IMR-90 (cell line): ENCODE measurements around the gene C2orf80. TPM values are rescaled to one million over a fixed set of nuclear protein-coding genes. Genes with fewer than 3 reads are reported as not detected.

Experiments used
- ATAC-seq: fragments of 200-7000 bp; cut with Tn5 transposase; 2 replicates; pipeline ENCODE4 v1.9.1; 2020; ENCODE audit warnings: low read depth, mild to moderate bottlenecking, moderate library complexity
- BruUV-seq: library from RNA; stranded (reverse); fragments of 400-500 nt; replicated peaks from 2 replicates; lab custom pipeline; 2021; lab: Mats Ljungman, UMichigan
- CTCF ChIA-PET: fragments of 300-600 bp; formaldehyde crosslinking; extraction: SDS; loops from one replicate; lab custom pipeline; 2021; ENCODE audit warnings: antibody characterized with exemption; lab: Yijun Ruan, JAX
- POLR2A ChIA-PET: fragments of 300-600 bp; sonication (Branson Sonifier 250); formaldehyde crosslinking; loops from one replicate; lab custom pipeline; 2022; ENCODE audit warnings: antibody characterized with exemption; ENCODE audit not compliant: unreplicated experiment; lab: Charles Lee
- DNase-seq: peaks from one replicate; pipeline ENCODE4 v3.0.0; 2013
- H2AFZ ChIP-seq: replicated peaks from 2 replicates; pipeline ENCODE3; 2013; ENCODE audit warnings: low read length, mild to moderate bottlenecking; ENCODE audit not compliant: poor library complexity
- H2AK5ac ChIP-seq: 2 replicates; pipeline ENCODE4 v1.6.1; 2013; ENCODE audit warnings: low read depth, low read length, inconsistent platforms
- H2AK9ac ChIP-seq: replicated peaks from 2 replicates; pipeline ENCODE3; 2013; ENCODE audit warnings: mild to moderate bottlenecking, low read depth, low read length, moderate library complexity; ENCODE audit not compliant: poor library complexity
- H2BK120ac ChIP-seq: 2 replicates; pipeline ENCODE4 v1.6.1; 2013; ENCODE audit warnings: low read depth, low read length, inconsistent platforms
- H2BK15ac ChIP-seq: 3 replicates; pipeline ENCODE4 v1.6.1; 2013; ENCODE audit warnings: low read depth, low read length, inconsistent platforms
- H2BK20ac ChIP-seq: 2 replicates; pipeline ENCODE4 v1.6.1; 2013; ENCODE audit warnings: low read depth, mild to moderate bottlenecking, inconsistent platforms, low read length, moderate library complexity
- H2BK5ac ChIP-seq: 2 replicates; pipeline ENCODE4 v1.6.1; 2013; ENCODE audit warnings: mild to moderate bottlenecking, low read depth, low read length, inconsistent platforms; ENCODE audit not compliant: poor library complexity, severe bottlenecking
- H3K14ac ChIP-seq: replicated peaks from 2 replicates; pipeline ENCODE4 v1.6.1; 2013; ENCODE audit warnings: low read depth, low read length, inconsistent platforms
- H3K18ac ChIP-seq: 2 replicates; pipeline ENCODE4 v1.6.1; 2013; ENCODE audit warnings: low read depth, low read length, control low read depth
- H3K23ac ChIP-seq: 2 replicates; pipeline ENCODE4 v1.6.1; 2013; ENCODE audit warnings: low read depth, low read length, inconsistent platforms
- H3K27ac ChIP-seq: 2 replicates; pipeline ENCODE4 v1.5.1; 2013; ENCODE audit warnings: mild to moderate bottlenecking, control low read depth, low read length; ENCODE audit not compliant: insufficient read depth
- H3K27me3 ChIP-seq: 2 replicates; pipeline ENCODE4 v1.6.1; 2013; ENCODE audit warnings: low read length; ENCODE audit not compliant: control insufficient read depth, insufficient read depth
- H3K36me3 ChIP-seq: 2 replicates; pipeline ENCODE4 v1.6.1; 2013; ENCODE audit warnings: low read length, mixed read lengths; ENCODE audit not compliant: control insufficient read depth, insufficient read depth
- H3K4ac ChIP-seq: 2 replicates; pipeline ENCODE4 v1.6.1; 2013; ENCODE audit warnings: low read depth, low read length, inconsistent platforms
- H3K4me1 ChIP-seq: 2 replicates; pipeline ENCODE4 v1.6.1; 2013; ENCODE audit warnings: low read length, mixed read lengths; ENCODE audit not compliant: control insufficient read depth, insufficient read depth
- H3K4me2 ChIP-seq: 2 replicates; pipeline ENCODE4 v1.6.1; 2013; ENCODE audit warnings: low read depth, mild to moderate bottlenecking, control low read depth, low read length, moderate library complexity
- H3K4me3 ChIP-seq: 2 replicates; pipeline ENCODE4 v1.5.1; 2013; ENCODE audit warnings: low read depth, mild to moderate bottlenecking, control low read depth, low read length, moderate library complexity; ENCODE audit not compliant: insufficient read depth
- H3K56ac ChIP-seq: 2 replicates; pipeline ENCODE4 v1.6.1; 2013; ENCODE audit warnings: low read length, inconsistent platforms; ENCODE audit not compliant: insufficient read depth; ENCODE audit errors: extremely low read depth
- H3K79me1 ChIP-seq, 2 experiments: 2 replicates each; pipeline ENCODE4 v1.6.1; 2013; ENCODE audit warnings: low read length in 2 of 2, inconsistent platforms in 1 of 2, low read depth in 1 of 2
- H3K9ac ChIP-seq: 2 replicates; pipeline ENCODE4 v1.6.1; 2013; ENCODE audit warnings: low read depth, low read length, control low read depth
- H3K9me1 ChIP-seq: 2 replicates; pipeline ENCODE4 v1.6.1; 2013; ENCODE audit warnings: low read length, inconsistent platforms; ENCODE audit not compliant: insufficient read depth
- H3K9me3 ChIP-seq: 2 replicates; pipeline ENCODE4 v1.6.1; 2013; ENCODE audit warnings: low read length; ENCODE audit not compliant: control insufficient read depth, insufficient read depth
- H4K20me1 ChIP-seq: 2 replicates; pipeline ENCODE4 v1.6.1; 2013; ENCODE audit warnings: low read length, inconsistent platforms; ENCODE audit not compliant: insufficient read depth
- H4K5ac ChIP-seq: 2 replicates; pipeline ENCODE4 v1.6.1; 2013; ENCODE audit warnings: mild to moderate bottlenecking, low read depth, low read length, control low read depth
- H4K8ac ChIP-seq, 2 experiments: 2 replicates each; pipeline ENCODE4 v1.6.1; 2013; ENCODE audit warnings: low read depth in 2 of 2, low read length in 2 of 2, control low read depth in 1 of 2, inconsistent platforms in 1 of 2
- H4K91ac ChIP-seq: 2 replicates; pipeline ENCODE4 v1.6.1; 2013; ENCODE audit warnings: low read depth, low read length, inconsistent platforms; ENCODE audit not compliant: insufficient read depth
- MXI1 ChIP-seq: IDR thresholded peaks from 2 replicates; pipeline ENCODE4 v1.6.1; 2012; ENCODE audit warnings: low read depth, mild to moderate bottlenecking, low read length, moderate library complexity, borderline replicate concordance
- POLR2A ChIP-seq: IDR thresholded peaks from 2 replicates; pipeline ENCODE4 v1.6.1; 2012; ENCODE audit warnings: mild to moderate bottlenecking, low read depth, low read length
- WGBS, 2 experiments: methylation state at CpG; one replicate each; pipeline versions ENCODE4 v1.1.5 to v1.1.7; 2013; ENCODE audit warnings: missing lambda C conversion rate in 2 of 2; ENCODE audit not compliant: insufficient read length in 1 of 2; ENCODE audit errors: extremely low coverage in 2 of 2; 5-methylcytosine and 5-hydroxymethylcytosine counted together
- dilution Hi-C: fragments of 300-500 bp; cut with HindIII; formaldehyde crosslinking; loops from one replicate; pipeline ENCODE4 v1.14.3; 2018; ENCODE audit warnings: low sequenced_read_pairs; ENCODE audit not compliant: unreplicated experiment
- in situ Hi-C: fragments of 300-500 bp; cut with MboI; formaldehyde crosslinking; loops from 3 replicates; pipeline ENCODE4 v1.14.3; 2019; ENCODE audit warnings: low sequenced_read_pairs, inconsistent platforms, mixed read lengths
- intact Hi-C: fragments of 100-400 bp; cut with micrococcal nuclease; formaldehyde crosslinking; loops from 2 replicates; pipeline ENCODE4 v1.10.0; 2022
- polyA plus RNA-seq, 3 experiments: library from polyadenylated mRNA; depleted of rRNA; stranded (reverse); fragments of >200 nt; gene quantifications; 2 replicates each; pipeline ENCODE4 v1.2.3, GENCODE V29; 2012; ENCODE audit warnings: low replicate concordance in 1 of 3
- total RNA-seq: library from RNA; depleted of rRNA; stranded (reverse); fragments of >200 nt; gene quantifications from 2 replicates; pipeline ENCODE4 v1.2.3, GENCODE V29; 2012
- TF ChIP-seq, protein P1 (sequence below): fragments of 150-350 bp; IDR thresholded peaks from 2 replicates; pipeline ENCODE4 v1.6.1; 2017; ENCODE audit warnings: mild to moderate bottlenecking, antibody characterized with exemption, low read length, low read depth
- TF ChIP-seq, protein P2 (sequence below): conservative IDR thresholded peaks from 2 replicates; pipeline ENCODE4 v1.5.1; 2012; ENCODE audit warnings: mild to moderate bottlenecking, low read depth, low read length, improper control_type of control experiment
- TF ChIP-seq, protein P3 (sequence below): fragments of 150-350 bp; IDR thresholded peaks from 2 replicates; pipeline ENCODE4 v1.6.1; 2016; ENCODE audit warnings: low read depth, mild to moderate bottlenecking, low read length, moderate library complexity, borderline replicate concordance

Gene C2orf80
- total and polyA plus RNA-seq, 2 of the 4 experiments (the other 2 are of a cell fraction): not detected

DNA sequence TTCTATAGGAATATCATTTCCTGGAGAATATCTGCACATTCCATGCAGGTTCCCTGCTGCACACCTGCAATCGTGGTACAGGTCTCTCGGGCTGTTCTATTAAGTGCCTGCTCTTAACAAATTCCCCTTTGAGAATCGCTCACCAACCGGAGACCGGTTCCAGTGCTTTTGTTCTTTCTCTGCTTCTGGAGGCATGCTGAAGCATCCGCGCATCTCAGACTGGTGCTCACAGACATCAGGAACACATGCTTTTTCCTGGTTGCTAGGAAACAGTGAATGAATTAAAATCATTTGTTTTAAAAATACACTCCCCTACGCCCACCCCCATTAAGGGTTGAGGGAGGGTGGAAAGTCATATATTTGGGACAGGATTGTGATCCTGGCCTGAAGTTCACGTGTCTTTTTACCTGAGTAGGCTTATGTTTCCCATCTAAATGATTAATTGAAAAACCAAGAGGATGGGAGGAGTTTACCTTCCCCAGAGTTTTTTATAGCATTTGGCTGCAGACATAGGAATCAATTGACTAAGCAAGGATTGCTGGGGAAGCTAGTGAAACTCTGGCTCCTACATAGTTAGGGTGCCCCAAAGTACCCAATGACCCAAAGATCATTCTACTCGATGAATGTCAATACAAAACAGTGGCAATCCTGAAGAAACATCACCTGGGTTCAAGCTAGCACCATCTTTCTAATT, at the start of gene C2orf80 (continued):
- TF ChIP-seq, protein P1, sequence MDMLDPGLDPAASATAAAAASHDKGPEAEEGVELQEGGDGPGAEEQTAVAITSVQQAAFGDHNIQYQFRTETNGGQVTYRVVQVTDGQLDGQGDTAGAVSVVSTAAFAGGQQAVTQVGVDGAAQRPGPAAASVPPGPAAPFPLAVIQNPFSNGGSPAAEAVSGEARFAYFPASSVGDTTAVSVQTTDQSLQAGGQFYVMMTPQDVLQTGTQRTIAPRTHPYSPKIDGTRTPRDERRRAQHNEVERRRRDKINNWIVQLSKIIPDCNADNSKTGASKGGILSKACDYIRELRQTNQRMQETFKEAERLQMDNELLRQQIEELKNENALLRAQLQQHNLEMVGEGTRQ: no peak

DNA sequence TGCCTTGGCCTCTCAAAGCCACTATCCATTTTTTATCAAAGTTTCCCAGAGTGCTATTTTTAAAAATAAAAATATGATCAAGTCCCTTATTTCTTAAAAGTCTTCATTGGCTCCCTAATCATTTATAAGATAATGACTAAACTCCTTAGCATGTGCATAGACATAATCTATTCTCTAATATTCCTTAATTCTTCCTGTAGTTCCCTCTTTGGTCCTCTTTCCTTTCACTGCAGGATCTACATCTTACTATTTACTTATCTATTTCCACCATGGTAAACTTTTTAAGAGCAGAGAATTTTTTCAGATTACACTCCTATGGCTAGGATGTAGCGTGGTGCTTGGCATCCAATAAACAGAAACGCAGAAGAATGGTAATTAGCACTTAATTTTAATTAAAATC, 46.0 kb upstream of the C2orf80 start:
- dilution Hi-C loops (no loop called here), in situ Hi-C loops (no loop called here), intact Hi-C loops (no loop called here)
- no peaks in the 10 kb centered on the region for H3K4me1 ChIP-seq
- no peak overlapping the region for H2BK120ac ChIP-seq
- BruUV-seq: no TSS peak
- H3K9me1 ChIP-seq: no peaks in the 10 kb centered on the region
- no peak overlapping the region for H3K18ac ChIP-seq
- ATAC-seq (no peak), DNase-seq (no peak)
- H2BK5ac ChIP-seq: no peak overlapping the region
- no peak overlapping the region for H3K4me2 ChIP-seq
- no peak overlapping the region for H2BK20ac ChIP-seq
- TF ChIP-seq POLR2A: no peak
- TF ChIP-seq MXI1: no peak
- TF ChIP-seq, protein P2, sequence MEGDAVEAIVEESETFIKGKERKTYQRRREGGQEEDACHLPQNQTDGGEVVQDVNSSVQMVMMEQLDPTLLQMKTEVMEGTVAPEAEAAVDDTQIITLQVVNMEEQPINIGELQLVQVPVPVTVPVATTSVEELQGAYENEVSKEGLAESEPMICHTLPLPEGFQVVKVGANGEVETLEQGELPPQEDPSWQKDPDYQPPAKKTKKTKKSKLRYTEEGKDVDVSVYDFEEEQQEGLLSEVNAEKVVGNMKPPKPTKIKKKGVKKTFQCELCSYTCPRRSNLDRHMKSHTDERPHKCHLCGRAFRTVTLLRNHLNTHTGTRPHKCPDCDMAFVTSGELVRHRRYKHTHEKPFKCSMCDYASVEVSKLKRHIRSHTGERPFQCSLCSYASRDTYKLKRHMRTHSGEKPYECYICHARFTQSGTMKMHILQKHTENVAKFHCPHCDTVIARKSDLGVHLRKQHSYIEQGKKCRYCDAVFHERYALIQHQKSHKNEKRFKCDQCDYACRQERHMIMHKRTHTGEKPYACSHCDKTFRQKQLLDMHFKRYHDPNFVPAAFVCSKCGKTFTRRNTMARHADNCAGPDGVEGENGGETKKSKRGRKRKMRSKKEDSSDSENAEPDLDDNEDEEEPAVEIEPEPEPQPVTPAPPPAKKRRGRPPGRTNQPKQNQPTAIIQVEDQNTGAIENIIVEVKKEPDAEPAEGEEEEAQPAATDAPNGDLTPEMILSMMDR: no peak
- TF ChIP-seq, protein P3, sequence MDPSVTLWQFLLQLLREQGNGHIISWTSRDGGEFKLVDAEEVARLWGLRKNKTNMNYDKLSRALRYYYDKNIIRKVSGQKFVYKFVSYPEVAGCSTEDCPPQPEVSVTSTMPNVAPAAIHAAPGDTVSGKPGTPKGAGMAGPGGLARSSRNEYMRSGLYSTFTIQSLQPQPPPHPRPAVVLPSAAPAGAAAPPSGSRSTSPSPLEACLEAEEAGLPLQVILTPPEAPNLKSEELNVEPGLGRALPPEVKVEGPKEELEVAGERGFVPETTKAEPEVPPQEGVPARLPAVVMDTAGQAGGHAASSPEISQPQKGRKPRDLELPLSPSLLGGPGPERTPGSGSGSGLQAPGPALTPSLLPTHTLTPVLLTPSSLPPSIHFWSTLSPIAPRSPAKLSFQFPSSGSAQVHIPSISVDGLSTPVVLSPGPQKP: no peak
- no peak overlapping the region for H2BK15ac ChIP-seq
- no peaks in the 10 kb centered on the region for H4K20me1 ChIP-seq
- no peak overlapping the region for H3K14ac ChIP-seq
- H2AK9ac ChIP-seq: no peak overlapping the region
- peaks cover 13% of the 10 kb centered on the region for H3K36me3 ChIP-seq
- no peak overlapping the region for H3K4ac ChIP-seq
- no CpG with 5 or more reads among the region's 2 CpGs for WGBS, 2 experiments
- H3K27ac ChIP-seq: no peak overlapping the region
- H2AFZ ChIP-seq: no peak overlapping the region
- H2AK5ac ChIP-seq: no peak overlapping the region
- H3K56ac ChIP-seq: no peak overlapping the region
- H3K27me3 ChIP-seq: no peaks in the 10 kb centered on the region
- no peak overlapping the region for H4K8ac ChIP-seq
- CTCF ChIA-PET: no interaction called here
- no peak overlapping the region for H3K23ac ChIP-seq
- no peak overlapping the region for H4K91ac ChIP-seq
- H4K5ac ChIP-seq: no peak overlapping the region
- no peaks in the 10 kb centered on the region for H3K9me3 ChIP-seq
- no peak overlapping the region for H3K9ac ChIP-seq
- no peak overlapping the region for H3K4me3 ChIP-seq
- H3K79me1 ChIP-seq: no peaks in the 10 kb centered on the region
- POLR2A ChIA-PET: no interaction called here
